Hepatocyte (in vitro differentiated cells): ENCODE data around the gene RGS8. TPM values are rescaled to one million over a fixed set of nuclear protein-coding genes. Genes with fewer than 3 reads are reported as not detected.

Source experiments
- DNase-seq: peaks from one replicate; pipeline ENCODE4 v3.0.0-alpha.2; 2016; ENCODE audit warnings: low spot score
- H2AFZ ChIP-seq: fragments of 200-600 bp; sonication (generic); 2 replicates; pipeline ENCODE4 v1.6.0; 2016; ENCODE audit warnings: antibody characterized with exemption, mild to moderate bottlenecking
- H3K27ac ChIP-seq: fragments of 200-600 bp; sonication (generic); 2 replicates; pipeline ENCODE4 v1.5.1; 2016; ENCODE audit warnings: mild to moderate bottlenecking
- H3K27me3 ChIP-seq: fragments of 200-600 bp; sonication (generic); 2 replicates; pipeline ENCODE4 v1.6.1; 2016
- H3K36me3 ChIP-seq: fragments of 200-600 bp; sonication (generic); replicated peaks from 2 replicates; pipeline ENCODE4 v1.5.1; 2016; ENCODE audit warnings: low read depth; ENCODE audit not compliant: insufficient read depth
- H3K4me1 ChIP-seq: fragments of 200-600 bp; sonication (generic); 2 replicates; pipeline ENCODE4 v1.5.1; 2016; ENCODE audit warnings: mild to moderate bottlenecking, moderate library complexity; ENCODE audit not compliant: insufficient read depth
- H3K4me2 ChIP-seq: fragments of 200-600 bp; sonication (generic); 2 replicates; pipeline ENCODE4 v1.6.0; 2016
- H3K4me3 ChIP-seq: fragments of 200-600 bp; sonication (generic); 2 replicates; pipeline ENCODE4 v1.5.1; 2016; ENCODE audit warnings: mild to moderate bottlenecking
- H3K79me2 ChIP-seq: fragments of 200-600 bp; sonication (generic); 2 replicates; pipeline ENCODE4 v1.6.0; 2017; ENCODE audit warnings: mild to moderate bottlenecking
- H3K9me2 ChIP-seq: fragments of 200-600 bp; sonication (generic); replicated peaks from 2 replicates; pipeline ENCODE4 v1.6.0; 2017; ENCODE audit warnings: mild to moderate bottlenecking; ENCODE audit not compliant: insufficient read depth
- H3K9me3 ChIP-seq: fragments of 200-600 bp; sonication (generic); 2 replicates; pipeline ENCODE4 v1.5.1; 2016; ENCODE audit warnings: low read depth, mild to moderate bottlenecking
- H4K20me1 ChIP-seq: fragments of 200-600 bp; sonication (generic); 2 replicates; pipeline ENCODE4 v1.6.0; 2016; ENCODE audit warnings: mild to moderate bottlenecking; ENCODE audit not compliant: insufficient read depth, poor library complexity, severe bottlenecking
- EZH2 ChIP-seq: fragments of 200-600 bp; sonication (generic); IDR thresholded peaks from 2 replicates; pipeline ENCODE4 v1.6.1; 2016; ENCODE audit warnings: antibody characterized with exemption, mild to moderate bottlenecking, borderline replicate concordance
- EZH2phosphoT487 ChIP-seq: fragments of 200-600 bp; sonication (generic); IDR thresholded peaks from one replicate; pipeline ENCODE4 v1.6.1; 2018; ENCODE audit warnings: antibody characterized with exemption, mild to moderate bottlenecking, low read depth, moderate library complexity; ENCODE audit not compliant: unreplicated experiment, severe bottlenecking
- WGBS: methylation state at CpG from one replicate; pipeline ENCODE4 v1.1.6; 2016; ENCODE audit warnings: low lambda C conversion rate; ENCODE audit errors: missing lambda C conversion rate; 5-methylcytosine and 5-hydroxymethylcytosine counted together
- polyA plus RNA-seq: library from polyadenylated mRNA; unstranded; fragments of >200 nt; fragmentation: Nextera tagmentation; extraction: Ambion mirVana; gene quantifications from 2 replicates; pipeline ENCODE4 v1.2.1, GENCODE V29; 2016
- total RNA-seq: library from RNA; depleted of rRNA; stranded (reverse); fragments of >200 nt; gene quantifications from 2 replicates; pipeline ENCODE4 v1.2.3, GENCODE V29; 2014
- TF ChIP-seq, protein P1 (sequence below): fragments of 200-600 bp; sonication (generic); IDR thresholded peaks from 2 replicates; pipeline ENCODE4 v1.5.1; 2016; ENCODE audit warnings: antibody characterized with exemption, mild to moderate bottlenecking; ENCODE audit not compliant: poor library complexity

The RGS8 gene
- total and polyA plus RNA-seq, 2 experiments from 2014 or later, result not detected

DNA sequence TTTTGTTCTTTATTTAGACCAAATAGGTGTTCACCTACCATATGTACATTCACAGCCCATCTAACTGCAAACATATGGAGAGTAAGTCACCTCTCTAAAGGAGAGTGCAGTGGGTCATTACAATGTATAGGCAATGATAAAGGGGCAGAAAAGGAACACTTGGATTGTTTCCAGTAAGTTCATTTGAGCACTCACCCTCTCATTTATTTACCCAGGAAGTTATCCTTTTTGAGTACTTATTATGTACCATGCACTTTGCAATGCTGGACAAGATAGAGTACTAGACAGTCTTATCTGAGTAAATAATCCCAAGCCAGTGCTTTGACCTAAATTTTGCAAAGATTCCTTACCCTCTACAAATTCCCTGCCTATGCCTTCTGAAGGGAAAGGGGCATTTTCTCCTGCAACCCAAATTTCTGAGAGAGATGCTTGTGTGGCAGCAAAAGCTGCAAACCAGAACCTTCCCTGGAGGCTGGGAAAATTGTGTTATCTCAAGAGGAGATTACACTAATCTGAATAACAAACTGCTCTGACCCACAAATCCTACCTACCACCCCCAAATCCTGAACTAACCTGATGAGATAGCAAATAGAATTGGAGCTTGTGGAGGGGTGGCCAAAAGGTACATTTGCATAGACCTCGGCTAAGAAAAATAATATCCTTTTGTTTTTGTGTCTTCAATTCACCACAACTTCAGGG is 18.6 kb upstream of the RGS8 start:
- Histone ChIP-seq H4K20me1 (no peaks in the 10 kb centered on the region), H3K9me3 (no peaks in the 10 kb centered on the region), H3K4me2 (no peak overlapping the region), H3K4me3 (no peak overlapping the region), H3K9me2 (no peaks in the 10 kb centered on the region), H3K27me3 (no peaks in the 10 kb centered on the region), H3K79me2 (no peaks in the 10 kb centered on the region), H3K27ac (no peak overlapping the region), H2AFZ (no peak overlapping the region), H3K4me1 (peaks cover 20% of the 10 kb centered on the region), H3K36me3 (no peaks in the 10 kb centered on the region)
- 28% methylated on average over 1 of the region's 1 CpG for WGBS
- TF ChIP-seq EZH2phosphoT487 (no peak), EZH2 (no peak)
- TF ChIP-seq, protein P1, sequence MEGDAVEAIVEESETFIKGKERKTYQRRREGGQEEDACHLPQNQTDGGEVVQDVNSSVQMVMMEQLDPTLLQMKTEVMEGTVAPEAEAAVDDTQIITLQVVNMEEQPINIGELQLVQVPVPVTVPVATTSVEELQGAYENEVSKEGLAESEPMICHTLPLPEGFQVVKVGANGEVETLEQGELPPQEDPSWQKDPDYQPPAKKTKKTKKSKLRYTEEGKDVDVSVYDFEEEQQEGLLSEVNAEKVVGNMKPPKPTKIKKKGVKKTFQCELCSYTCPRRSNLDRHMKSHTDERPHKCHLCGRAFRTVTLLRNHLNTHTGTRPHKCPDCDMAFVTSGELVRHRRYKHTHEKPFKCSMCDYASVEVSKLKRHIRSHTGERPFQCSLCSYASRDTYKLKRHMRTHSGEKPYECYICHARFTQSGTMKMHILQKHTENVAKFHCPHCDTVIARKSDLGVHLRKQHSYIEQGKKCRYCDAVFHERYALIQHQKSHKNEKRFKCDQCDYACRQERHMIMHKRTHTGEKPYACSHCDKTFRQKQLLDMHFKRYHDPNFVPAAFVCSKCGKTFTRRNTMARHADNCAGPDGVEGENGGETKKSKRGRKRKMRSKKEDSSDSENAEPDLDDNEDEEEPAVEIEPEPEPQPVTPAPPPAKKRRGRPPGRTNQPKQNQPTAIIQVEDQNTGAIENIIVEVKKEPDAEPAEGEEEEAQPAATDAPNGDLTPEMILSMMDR, result no peak
- no peak for DNase-seq

DNA sequence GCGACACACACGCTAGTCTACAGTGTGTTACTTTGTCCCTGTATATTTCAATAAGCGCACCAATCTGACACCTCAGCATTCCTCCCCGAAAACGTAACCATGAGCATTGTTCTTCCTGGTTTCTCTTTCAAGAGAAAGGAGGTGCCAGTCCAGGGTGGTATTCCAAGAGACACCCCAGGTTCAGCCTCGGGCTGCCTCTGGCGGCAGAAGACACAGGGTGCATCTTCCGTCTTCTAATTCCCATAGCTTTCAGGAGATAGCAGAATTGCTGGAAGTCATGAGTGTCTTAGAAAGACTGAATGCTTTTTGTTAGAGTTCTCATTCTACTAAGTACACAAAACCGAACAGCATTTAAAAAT is 15.9 kb upstream of the RGS8 start:
- Histone ChIP-seq H2AFZ (no peak overlapping the region), H3K9me3 (no peaks in the 10 kb centered on the region)

DNA sequence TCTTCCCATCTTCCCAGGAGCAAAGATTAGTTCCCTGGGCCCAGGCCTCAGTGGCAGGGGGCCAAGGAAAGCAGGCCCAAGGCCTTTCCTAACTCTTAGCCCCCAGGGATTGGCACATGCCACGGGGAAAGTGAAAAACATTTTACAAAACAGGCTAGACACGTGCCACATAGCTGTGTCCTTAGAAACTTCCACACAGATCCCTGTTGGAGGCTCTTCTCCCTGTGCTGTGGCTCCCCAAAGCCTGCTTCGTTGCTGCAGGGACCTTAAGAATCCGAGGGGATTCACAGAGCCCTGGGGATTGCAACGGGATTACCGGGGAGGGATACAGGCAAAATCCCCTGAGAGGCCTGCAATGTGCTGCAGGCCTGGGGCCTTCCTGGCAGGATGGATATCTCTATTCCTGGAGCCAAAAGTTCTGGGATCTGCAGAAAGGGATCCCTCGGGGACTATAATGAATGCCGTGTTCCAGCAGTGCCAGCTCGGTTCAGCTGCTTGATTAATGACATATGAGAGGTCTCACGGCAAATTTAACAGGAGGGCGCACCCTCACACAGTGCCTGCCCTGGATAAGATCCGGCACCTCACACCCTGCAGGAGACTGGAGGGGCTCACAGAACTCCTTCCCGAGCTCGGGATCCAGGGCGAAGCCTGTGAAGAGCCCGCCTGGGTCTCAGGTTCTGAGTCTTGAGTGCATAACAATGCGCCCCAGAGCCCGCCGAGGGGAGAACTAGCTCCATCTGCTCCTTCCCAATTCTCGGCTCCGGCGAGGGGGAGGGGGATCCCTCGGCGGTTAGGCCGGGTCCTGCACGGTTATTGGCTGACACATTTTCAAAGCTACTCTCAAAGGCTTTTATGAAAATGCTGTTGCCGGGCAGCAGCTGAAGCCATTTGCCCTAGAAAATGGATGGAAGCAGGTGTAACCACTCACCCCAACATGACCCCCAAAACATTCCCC is 15.3 kb upstream of the RGS8 start:
- 36% methylated on average over 26 of the region's 27 CpGs for WGBS
- Histone ChIP-seq H3K4me1 (peaks cover 20% of the 10 kb centered on the region), H3K27me3 (no peaks in the 10 kb centered on the region), H3K9me3 (no peaks in the 10 kb centered on the region), H2AFZ (peak overlapping the region; percentile 10), H3K4me3 (no peak overlapping the region), H3K79me2 (no peaks in the 10 kb centered on the region), H3K27ac (no peak overlapping the region), H3K4me2 (peak overlapping the region; percentile 58), H3K9me2 (no peaks in the 10 kb centered on the region), H4K20me1 (no peaks in the 10 kb centered on the region), H3K36me3 (no peaks in the 10 kb centered on the region)
- TF ChIP-seq, protein P1, result no peak
- TF ChIP-seq EZH2phosphoT487, result no peak
- TF ChIP-seq EZH2, result no peak
- DNase-seq, result peak; percentile 23

More for the DNA sequence above, 15.9 kb upstream of the RGS8 start:
- H3K36me3 ChIP-seq, result no peaks in the 10 kb centered on the region
- TF ChIP-seq, protein P1, result no peak
- TF ChIP-seq EZH2phosphoT487, result no peak
- TF ChIP-seq EZH2, result no peak
- no peak overlapping the region for H3K4me3 ChIP-seq
- H3K27ac ChIP-seq, result no peak overlapping the region
- H3K79me2 ChIP-seq, result no peaks in the 10 kb centered on the region
- DNase-seq, result no peak
- H3K4me1 ChIP-seq, result peaks cover 20% of the 10 kb centered on the region
- H4K20me1 ChIP-seq, result no peaks in the 10 kb centered on the region
- H3K27me3 ChIP-seq, result no peaks in the 10 kb centered on the region
- H3K4me2 ChIP-seq, result peak overlapping the region; percentile 58
- 80% methylated on average over 9 of the region's 9 CpGs for WGBS
- no peaks in the 10 kb centered on the region for H3K9me2 ChIP-seq
